HL-60 (cell line): ENCODE data around the gene IL1RAPL2.

ENCODE experiments used
- DNase-seq, 2 experiments: peaks; one replicate each; pipeline ENCODE4 v3.0.0-alpha.2; 2010 to 2020; ENCODE audit warnings: low read depth in 1 of 2, low spot score in 1 of 2
- H3K27ac ChIP-seq: fragments of 250-450 bp; sonication (Bioruptor Pico); replicated peaks from 2 replicates; pipeline ENCODE4 v1.5.1; 2020; ENCODE audit warnings: mild to moderate bottlenecking, moderate library complexity
- H3K27me3 ChIP-seq: fragments of 250-450 bp; sonication (Bioruptor Pico); 2 replicates; pipeline ENCODE4 v1.5.1; 2021; ENCODE audit warnings: mild to moderate bottlenecking, moderate library complexity; ENCODE audit not compliant: insufficient read depth, poor library complexity, severe bottlenecking
- H3K4me3 ChIP-seq: replicated peaks from 2 replicates; pipeline ENCODE4 v1.5.1; 2011; ENCODE audit warnings: mild to moderate bottlenecking, control low read depth, low read length; ENCODE audit not compliant: insufficient read depth
- CTCF ChIP-seq: IDR thresholded peaks from one replicate; pipeline ENCODE4 v1.5.1; 2011; ENCODE audit warnings: low read length, control low read depth, inconsistent platforms; ENCODE audit not compliant: insufficient read depth
- GABPA ChIP-seq: IDR thresholded peaks from 2 replicates; pipeline ENCODE4 v1.6.1; 2012; ENCODE audit warnings: low read depth
- POLR2AphosphoS5 ChIP-seq: IDR thresholded peaks from 2 replicates; pipeline ENCODE4 v1.6.1; 2012; ENCODE audit warnings: low read depth
- REST ChIP-seq: IDR thresholded peaks from 2 replicates; pipeline ENCODE4 v1.6.1; 2012; ENCODE audit warnings: low read depth; ENCODE audit not compliant: insufficient replicate concordance
- SPI1 ChIP-seq: IDR thresholded peaks from 2 replicates; pipeline ENCODE4 v1.6.1; 2012; ENCODE audit warnings: low read depth, mild to moderate bottlenecking, borderline replicate concordance

Gene IL1RAPL2

GRCh38 chrX:105552395-105552794, 986.4 kb downstream of the IL1RAPL2 start:
- Histone ChIP-seq H3K27me3 (no peaks in the 10 kb centered on the region), H3K4me3 (no peak overlapping the region), H3K27ac (no peak overlapping the region)
- TF ChIP-seq CTCF (no peak), GABPA (no peak), SPI1 (no peak), REST (no peak), POLR2AphosphoS5 (no peak)
- DNase-seq, result no peak

- no peak overlapping the region for H3K4me3 ChIP-seq
- DNase-seq, result no peak
- H3K27ac ChIP-seq, result no peak overlapping the region
- H3K27me3 ChIP-seq, result no peaks in the 10 kb centered on the region
- TF ChIP-seq POLR2AphosphoS5 (no peak), CTCF (no peak), SPI1 (no peak), REST (no peak), GABPA (no peak)
These were observed 987.1 kb downstream of the IL1RAPL2 start for GRCh38 chrX:105553118-105553517.

- TF ChIP-seq POLR2AphosphoS5 (no peak), REST (no peak), CTCF (no peak), SPI1 (no peak), GABPA (no peak)
- Histone ChIP-seq H3K27ac (no peak overlapping the region), H3K4me3 (no peak overlapping the region), H3K27me3 (no peaks in the 10 kb centered on the region)
- DNase-seq, result no peak
These were observed 998.5 kb downstream of the IL1RAPL2 start for GRCh38 chrX:105564501-105564900.
